SK-N-SH (cell line): ENCODE results near the gene CAMK4. TPM values are rescaled to one million over a fixed set of nuclear protein-coding genes. Genes with fewer than 3 reads are reported as not detected.

Experiments used
- CTCF ChIA-PET: fragments of 300-600, 350-600 bp; formaldehyde crosslinking; extraction: SDS; loops from one replicate; lab custom pipeline; 2021; lab: Yijun Ruan, JAX
- POLR2A ChIA-PET: fragments of 350-600 bp; sonication (Branson Sonifier 250); formaldehyde crosslinking; extraction: SDS; loops from one replicate; lab custom pipeline; 2020; ENCODE audit warnings: antibody characterized with exemption, inconsistent platforms; lab: Yijun Ruan, JAX
- DNase-seq: peaks from one replicate; pipeline ENCODE4 v3.0.0; 2012
- H2AFZ ChIP-seq: fragments of 200-600 bp; sonication (generic); 2 replicates; pipeline ENCODE4 v1.8.1; 2016; ENCODE audit warnings: antibody characterized with exemption, mild to moderate bottlenecking, low read depth
- H3F3A ChIP-seq: fragments of 200-600 bp; sonication (generic); replicated peaks from 2 replicates; pipeline ENCODE3; 2016; ENCODE audit warnings: antibody characterized with exemption, mild to moderate bottlenecking; ENCODE audit not compliant: insufficient read depth
- H3K27ac ChIP-seq, 2 experiments: fragments of 200-500 bp in 1 of 2; fragments of 200-600 bp in 1 of 2; sonication (Bioruptor generic) in 1 of 2; sonication (generic), shearing (Covaris generic) in 1 of 2; 2 replicates each; pipeline versions ENCODE4 v1.5.1 to v1.6.1; 2014 to 2016; ENCODE audit warnings: low read depth in 2 of 2, inconsistent platforms in 1 of 2, low read length in 1 of 2, mild to moderate bottlenecking in 1 of 2, mixed read lengths in 1 of 2
- H3K27me3 ChIP-seq: fragments of 200-600 bp; sonication (generic), shearing (Covaris generic); 2 replicates; pipeline ENCODE4 v1.6.1; 2016; ENCODE audit warnings: mixed run types; ENCODE audit not compliant: insufficient read depth
- H3K36me3 ChIP-seq, 2 experiments: fragments of 200-500 bp in 1 of 2; fragments of 200-600 bp in 1 of 2; sonication (Bioruptor generic) in 1 of 2; sonication (generic) in 1 of 2; replicated peaks in 1 of 2; 2 replicates each; pipeline versions ENCODE3 to v1.5.1; 2014 to 2016; ENCODE audit warnings: low read length in 1 of 2, mild to moderate bottlenecking in 1 of 2; ENCODE audit not compliant: insufficient read depth in 2 of 2, control insufficient read depth in 1 of 2
- H3K4me1 ChIP-seq, 2 experiments: fragments of 200-500 bp in 1 of 2; fragments of 200-600 bp in 1 of 2; sonication (Bioruptor generic) in 1 of 2; sonication (generic), shearing (Covaris generic) in 1 of 2; 2 replicates each; pipeline versions ENCODE4 v1.5.1 to v1.6.1; 2014 to 2016; ENCODE audit warnings: low read depth in 1 of 2, low read length in 1 of 2, mixed run types in 1 of 2; ENCODE audit not compliant: insufficient read depth in 2 of 2, control insufficient read depth in 1 of 2
- H3K4me2 ChIP-seq: fragments of 200-600 bp; sonication (generic), shearing (Covaris generic); 2 replicates; pipeline ENCODE4 v1.6.1; 2017; ENCODE audit warnings: mixed run types
- H3K4me3 ChIP-seq, 2 experiments: fragments of 200-500 bp in 1 of 2; fragments of 200-600 bp in 1 of 2; sonication (Bioruptor generic) in 1 of 2; sonication (generic), shearing (Covaris generic) in 1 of 2; 2 replicates each; pipeline versions ENCODE4 v1.5.1 to v1.8.1; 2014 to 2016; ENCODE audit warnings: low read depth in 2 of 2, inconsistent platforms in 1 of 2, low read length in 1 of 2, mild to moderate bottlenecking in 1 of 2, mixed read lengths in 1 of 2, moderate library complexity in 1 of 2
- H3K79me2 ChIP-seq: fragments of 200-600 bp; sonication (generic); 2 replicates; pipeline ENCODE4 v1.8.1; 2017; ENCODE audit warnings: mild to moderate bottlenecking; ENCODE audit not compliant: insufficient read depth
- H3K9ac ChIP-seq: fragments of 200-600 bp; sonication (generic); 2 replicates; pipeline ENCODE4 v1.6.1; 2017; ENCODE audit warnings: mixed run types
- H3K9me2 ChIP-seq: fragments of 200-600 bp; sonication (generic); 2 replicates; pipeline ENCODE4 v1.6.1; 2017; ENCODE audit warnings: mixed run types
- H3K9me3 ChIP-seq: fragments of 200-600 bp; sonication (generic); 2 replicates; pipeline ENCODE4 v1.6.1; 2017; ENCODE audit warnings: mixed run types, mild to moderate bottlenecking, moderate library complexity
- H4K20me1 ChIP-seq: fragments of 200-600 bp; sonication (generic); 2 replicates; pipeline ENCODE4 v1.6.1; 2017; ENCODE audit warnings: mild to moderate bottlenecking, mixed run types; ENCODE audit not compliant: insufficient read depth
- CHD2 ChIP-seq: fragments of 150-350 bp; IDR thresholded peaks from 2 replicates; pipeline ENCODE4 v1.6.1; 2018; ENCODE audit warnings: low read length; ENCODE audit not compliant: partially characterized antibody
- CTCF ChIP-seq: fragments of 200-600 bp; sonication (generic); IDR thresholded peaks from 2 replicates; pipeline ENCODE4 v1.6.1; 2017; ENCODE audit warnings: antibody characterized with exemption, mild to moderate bottlenecking, moderate library complexity
- FOXJ3 ChIP-seq: sonication (generic); formaldehyde crosslinking; IDR thresholded peaks from 2 replicates; pipeline ENCODE4 v1.5.1; 2020; ENCODE audit warnings: mild to moderate bottlenecking, missing genetic modification reagents
- JUND ChIP-seq: IDR thresholded peaks from 2 replicates; pipeline ENCODE4 v1.4.0; 2012
- MXI1 ChIP-seq: IDR thresholded peaks from 2 replicates; pipeline ENCODE4 v1.6.1; 2012; ENCODE audit warnings: mild to moderate bottlenecking, low read depth, low read length, improper control_type of control experiment
- POLR2AphosphoS5 ChIP-seq: IDR thresholded peaks from 2 replicates; pipeline ENCODE4 v1.6.1; 2012; ENCODE audit warnings: low read depth, low read length
- RAD21 ChIP-seq: IDR thresholded peaks from 2 replicates; pipeline ENCODE4 v1.6.1; 2012; ENCODE audit warnings: mild to moderate bottlenecking, low read length
- REST ChIP-seq: IDR thresholded peaks from 2 replicates; pipeline ENCODE4 v1.6.1; 2012; ENCODE audit warnings: mild to moderate bottlenecking, low read depth, low read length, moderate library complexity
- RXRA ChIP-seq: IDR thresholded peaks from 2 replicates; pipeline ENCODE4 v1.4.0; 2012; ENCODE audit warnings: low read depth, mild to moderate bottlenecking, borderline replicate concordance
- USF2 ChIP-seq: fragments of 150-350 bp; IDR thresholded peaks from 2 replicates; pipeline ENCODE4 v1.6.1; 2017; ENCODE audit warnings: antibody characterized with exemption, low read length, low read depth, borderline replicate concordance
- WGBS: methylation state at CpG from one replicate; pipeline ENCODE4 v1.1.6; 2017; ENCODE audit warnings: low lambda C conversion rate; 5-methylcytosine and 5-hydroxymethylcytosine counted together
- polyA plus RNA-seq, 3 experiments: library from polyadenylated mRNA; depleted of rRNA; stranded (reverse); fragments of >200 nt; gene quantifications; 2 replicates each; pipeline ENCODE4 v1.2.3, GENCODE V29; 2012
- TF ChIP-seq, protein P1 (sequence below): IDR thresholded peaks from 2 replicates; pipeline ENCODE4 v1.4.0; 2012; ENCODE audit warnings: low read depth, borderline replicate concordance

Gene CAMK4
- polyA plus RNA-seq, 1 of the 3 experiments (the other 2 are of a cell fraction) = 4.1 TPM

- H3K4me3 ChIP-seq = no peak overlapping the region
- TF ChIP-seq USF2 (no peak), RXRA (no peak), MXI1 (no peak), REST (no peak), CHD2 (no peak), RAD21 (no peak), JUND (no peak), FOXJ3 (CRISPR knock-in tag) (no peak), CTCF (no peak), POLR2AphosphoS5 (no peak)
- TF ChIP-seq, protein P1, sequence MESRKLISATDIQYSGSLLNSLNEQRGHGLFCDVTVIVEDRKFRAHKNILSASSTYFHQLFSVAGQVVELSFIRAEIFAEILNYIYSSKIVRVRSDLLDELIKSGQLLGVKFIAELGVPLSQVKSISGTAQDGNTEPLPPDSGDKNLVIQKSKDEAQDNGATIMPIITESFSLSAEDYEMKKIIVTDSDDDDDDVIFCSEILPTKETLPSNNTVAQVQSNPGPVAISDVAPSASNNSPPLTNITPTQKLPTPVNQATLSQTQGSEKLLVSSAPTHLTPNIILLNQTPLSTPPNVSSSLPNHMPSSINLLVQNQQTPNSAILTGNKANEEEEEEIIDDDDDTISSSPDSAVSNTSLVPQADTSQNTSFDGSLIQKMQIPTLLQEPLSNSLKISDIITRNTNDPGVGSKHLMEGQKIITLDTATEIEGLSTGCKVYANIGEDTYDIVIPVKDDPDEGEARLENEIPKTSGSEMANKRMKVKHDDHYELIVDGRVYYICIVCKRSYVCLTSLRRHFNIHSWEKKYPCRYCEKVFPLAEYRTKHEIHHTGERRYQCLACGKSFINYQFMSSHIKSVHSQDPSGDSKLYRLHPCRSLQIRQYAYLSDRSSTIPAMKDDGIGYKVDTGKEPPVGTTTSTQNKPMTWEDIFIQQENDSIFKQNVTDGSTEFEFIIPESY = no peak
- H4K20me1 ChIP-seq = no peaks in the 10 kb centered on the region
- DNase-seq = no peak
- no peak overlapping the region for H3K27ac ChIP-seq
- H3K27me3 ChIP-seq = no peaks in the 10 kb centered on the region
- no peaks in the 10 kb centered on the region for H3K9me2 ChIP-seq
- no peak overlapping the region for H3K4me2 ChIP-seq
- H3K9ac ChIP-seq = no peak overlapping the region
- H3K9me3 ChIP-seq = no peaks in the 10 kb centered on the region
- peaks cover 0 to 12% of the 10 kb centered on the region in 2 experiments; a peak in 2 of 4 replicates for H3K4me1 ChIP-seq
- 88% methylated on average over 1 of the region's 1 CpG for WGBS
- H3K36me3 ChIP-seq = no peaks in the 10 kb centered on the region
- H3F3A ChIP-seq = no peaks in the 10 kb centered on the region
- H2AFZ ChIP-seq = no peak overlapping the region
- ChIA-PET CTCF (no interaction called here), POLR2A (no interaction called here)
- H3K79me2 ChIP-seq = no peaks in the 10 kb centered on the region
Measured at GRCh38 chr5:111243318-111243717, 19.1 kb downstream of the CAMK4 start.
